Dedifferentiated amniotic fluid mesenchymal stem cell (primary cell): ENCODE measurements around the gene ZFP36.

Experiments used
- DNase-seq: peaks from one replicate; pipeline ENCODE4 v3.0.0-alpha.2; 2016; ENCODE audit errors: extremely low spot score

Gene ZFP36

DNA sequence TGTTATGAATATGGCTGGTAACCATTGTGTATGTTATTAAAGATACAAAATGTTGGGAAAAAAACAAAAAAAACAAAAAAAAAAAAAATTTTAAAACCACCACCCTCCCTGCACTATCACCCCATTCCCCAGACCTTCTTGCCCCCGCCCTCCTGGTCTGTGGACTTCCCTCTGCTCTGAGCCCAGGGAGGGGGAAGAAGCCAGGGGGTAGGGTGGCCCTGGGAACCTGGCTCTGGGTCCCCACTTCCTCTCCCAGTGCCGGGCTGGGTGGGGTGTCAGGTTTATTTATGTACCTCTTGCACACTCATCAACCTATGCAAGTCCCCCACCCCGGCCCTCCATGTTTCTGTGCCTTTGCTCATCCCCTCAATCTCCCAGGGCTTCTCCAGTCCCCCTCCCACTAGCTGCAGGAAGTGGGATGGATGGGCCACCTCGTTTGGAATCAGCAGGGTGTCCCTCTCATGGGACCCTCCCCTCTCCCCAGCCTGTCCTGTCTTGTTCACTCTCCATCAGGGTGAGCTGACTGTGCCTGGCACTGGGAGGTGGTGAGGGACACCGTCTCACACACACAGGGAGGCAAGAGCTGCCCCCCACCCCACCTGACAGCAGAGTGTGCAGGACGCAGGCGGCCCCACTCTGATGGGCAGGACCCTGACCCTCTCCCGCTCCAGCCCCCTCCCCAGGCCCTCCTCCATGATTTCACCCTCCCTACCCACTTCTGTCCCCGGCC lies 21.6 kb upstream of the ZFP36 start:
- no peak for DNase-seq

DNA sequence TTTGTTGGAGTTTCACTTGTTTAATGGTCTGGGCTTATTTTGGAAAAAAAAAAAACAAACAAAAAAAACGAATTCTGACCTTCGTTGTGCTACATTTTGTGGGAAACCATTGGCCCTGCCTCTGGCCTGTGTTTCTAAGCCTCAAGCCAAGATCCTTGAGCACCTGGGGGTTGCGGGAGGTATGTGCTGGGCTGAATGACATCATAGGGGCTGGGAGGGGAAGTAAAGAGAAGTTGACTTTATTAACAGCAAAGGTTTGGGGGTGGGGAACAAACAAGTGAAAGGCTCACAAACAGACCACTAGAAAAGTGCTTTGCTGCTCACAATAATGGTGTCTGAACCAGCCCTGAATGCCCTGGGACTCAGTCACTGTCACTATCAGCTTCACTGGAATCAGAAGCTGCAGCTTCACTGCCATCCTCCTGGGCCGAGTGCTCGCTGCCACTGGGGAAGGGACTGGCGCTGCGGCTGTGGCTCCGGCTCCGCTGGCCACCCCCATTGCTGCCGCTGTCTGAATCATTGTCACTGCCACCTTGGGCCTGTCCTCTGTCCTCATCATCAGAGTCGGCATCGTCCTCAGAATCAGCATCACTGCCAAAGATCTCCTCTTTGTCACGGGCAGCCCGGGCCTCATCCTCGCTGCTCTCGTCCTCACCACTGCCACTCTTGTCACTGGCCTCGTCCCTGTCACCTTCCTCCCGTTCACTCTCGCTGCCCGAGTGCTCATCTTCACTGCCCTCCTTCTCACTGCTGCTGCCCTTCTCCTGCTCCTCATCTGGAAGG lies 20.8 kb upstream of the ZFP36 start:
- DNase-seq = no peak

GRCh38 chr19:39386557-39386956 lies 20.1 kb upstream of the ZFP36 start:
- no peak for DNase-seq

- no peak for DNase-seq
Observed at GRCh38 chr19:39388657-39389056, 18.0 kb upstream of the ZFP36 start.

GRCh38 chr19:39389631-39390414 lies 16.8 kb upstream of the ZFP36 start:
- no peak for DNase-seq

GRCh38 chr19:39390451-39390750 lies 16.2 kb upstream of the ZFP36 start:
- no peak for DNase-seq

DNA sequence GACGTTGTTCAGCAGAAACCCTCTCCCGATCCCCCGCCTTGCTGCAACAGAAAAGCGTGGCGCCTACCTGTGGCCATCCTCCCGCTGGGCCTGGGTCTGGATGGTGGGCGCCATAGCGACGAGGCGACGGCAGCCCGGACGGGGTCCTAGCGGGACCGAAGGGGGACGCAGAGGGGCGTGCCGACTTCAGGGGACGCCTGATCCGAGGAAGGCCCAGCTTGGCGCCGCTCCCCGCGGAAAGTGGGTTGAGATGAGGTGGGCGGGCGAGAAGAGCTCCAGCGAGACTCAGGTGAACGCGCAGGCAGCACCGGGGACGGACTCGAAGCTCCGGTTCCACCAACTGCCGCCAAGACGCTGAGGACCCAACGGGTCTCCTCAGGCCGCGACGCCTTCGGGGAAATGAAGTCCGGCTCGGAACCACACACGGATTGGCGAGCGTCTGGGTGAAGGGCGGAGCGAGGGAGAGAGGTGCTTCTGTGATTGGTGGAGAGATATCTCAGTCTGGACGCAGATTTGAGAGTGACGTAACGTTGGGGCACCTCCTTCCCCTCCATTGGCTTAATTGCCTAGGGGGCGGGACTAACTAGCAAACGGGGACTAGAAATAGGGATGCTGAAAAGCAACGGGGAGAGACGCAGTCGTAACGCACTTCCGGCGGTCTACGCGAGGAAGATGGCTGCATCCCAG lies 15.8 kb upstream of the ZFP36 start, which contains the start of the genes MED29 and PAF1:
MED29 (plus strand) TSS at position 628 of the 687 bp plus-strand sequence; CDS start at position 673, 45 bp downstream.
PAF1 (minus strand) TSS at position 356 of the 687 bp plus-strand sequence; CDS start at position 114, 242 bp downstream.
- DNase-seq = peak; percentile 100

- peak; percentile 75 for DNase-seq
Observed at GRCh38 chr19:39397360-39398296, 9.0 kb upstream of the ZFP36 start.

DNA sequence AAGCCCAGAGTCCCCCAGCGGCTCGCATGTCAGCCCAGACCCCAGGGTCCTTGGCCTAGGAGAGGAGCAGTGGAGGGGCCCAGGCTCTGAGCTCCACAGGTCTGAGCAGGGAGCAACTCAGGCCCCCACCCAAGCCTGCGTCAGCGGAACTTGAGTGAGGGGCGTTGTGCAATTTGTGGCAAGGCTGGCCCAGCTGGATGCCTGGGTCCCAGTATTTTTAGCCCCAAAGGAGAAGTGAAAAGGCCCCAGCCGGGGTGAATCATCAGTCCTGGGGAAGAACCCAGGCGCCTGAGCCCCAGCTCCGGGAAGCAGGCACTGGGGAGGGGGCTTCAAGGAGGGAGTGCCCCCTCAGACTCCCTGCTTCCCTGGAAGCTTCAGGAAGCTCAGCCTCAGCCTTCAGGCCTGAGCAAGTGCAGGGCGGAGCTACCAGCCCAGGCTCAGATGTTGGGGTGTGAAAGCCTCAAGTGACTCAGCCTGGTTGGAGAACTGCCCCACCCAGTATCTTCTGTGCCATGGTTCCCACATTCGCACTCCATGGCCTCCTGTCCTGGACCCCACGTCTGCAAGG lies 8.3 kb upstream of the ZFP36 start:
- peak; percentile 59 for DNase-seq

DNA sequence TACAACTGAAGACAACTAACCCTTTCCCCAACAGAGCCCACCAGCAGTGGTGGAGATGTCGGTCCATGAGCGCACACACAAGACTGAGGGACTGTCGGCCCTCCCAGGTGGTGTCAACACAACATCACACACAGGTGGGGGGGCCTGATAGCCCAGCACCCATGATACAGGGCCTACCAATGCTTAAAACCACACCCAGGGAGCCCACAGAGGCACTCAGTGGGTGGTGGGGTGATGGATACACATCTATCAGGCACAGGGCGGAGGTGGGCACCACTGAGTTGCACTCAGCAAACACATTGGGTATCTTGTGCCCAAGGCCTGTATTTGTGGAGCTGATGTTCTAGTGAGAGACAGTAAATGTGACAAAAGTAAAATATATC lies 7.0 kb upstream of the ZFP36 start:
- DNase-seq = no peak

GRCh38 chr19:39400061-39400460 lies 6.6 kb upstream of the ZFP36 start:
- DNase-seq = no peak

GRCh38 chr19:39401070-39401548 lies 5.5 kb upstream of the ZFP36 start:
- DNase-seq = no peak

DNA sequence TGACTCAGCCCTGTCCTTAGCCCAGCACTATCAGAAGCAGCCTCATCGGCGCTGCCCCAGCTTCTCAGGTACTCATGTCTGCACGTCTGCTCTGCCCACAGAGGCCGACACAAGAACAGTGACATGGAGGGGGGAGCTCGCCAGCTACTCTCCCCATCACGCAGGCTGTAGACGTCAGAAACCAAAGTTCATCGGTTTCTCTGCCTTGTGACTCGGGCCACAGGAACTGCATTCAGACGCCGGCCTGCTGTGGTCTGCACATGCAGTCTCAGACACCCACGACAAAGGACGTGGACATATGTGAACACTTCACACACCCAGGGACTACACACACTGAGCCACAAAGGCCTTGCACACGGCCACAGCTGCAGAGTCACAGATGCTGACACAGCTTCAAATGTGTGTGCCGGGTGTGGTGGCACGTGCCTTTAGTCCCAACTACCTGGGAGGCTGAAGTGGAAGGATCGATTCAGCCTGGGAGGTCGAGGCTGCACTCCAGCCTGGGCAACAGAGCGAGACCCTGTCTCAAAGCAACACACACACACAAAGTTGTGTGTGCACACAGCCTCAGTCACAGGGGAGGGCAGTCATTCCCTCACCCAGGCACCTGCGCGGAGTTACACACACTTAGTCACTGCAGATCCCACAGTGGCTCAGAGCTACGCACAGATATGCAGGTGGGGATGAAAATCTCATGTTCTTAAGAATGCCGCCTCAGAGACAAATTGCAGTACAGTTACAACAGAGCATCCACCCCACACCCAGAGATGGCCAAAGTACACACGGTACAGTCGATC lies 4.9 kb upstream of the ZFP36 start:
- DNase-seq = no peak

GRCh38 chr19:39402346-39403300 lies 4.0 kb upstream of the ZFP36 start:
- peak; percentile 76 for DNase-seq

DNA sequence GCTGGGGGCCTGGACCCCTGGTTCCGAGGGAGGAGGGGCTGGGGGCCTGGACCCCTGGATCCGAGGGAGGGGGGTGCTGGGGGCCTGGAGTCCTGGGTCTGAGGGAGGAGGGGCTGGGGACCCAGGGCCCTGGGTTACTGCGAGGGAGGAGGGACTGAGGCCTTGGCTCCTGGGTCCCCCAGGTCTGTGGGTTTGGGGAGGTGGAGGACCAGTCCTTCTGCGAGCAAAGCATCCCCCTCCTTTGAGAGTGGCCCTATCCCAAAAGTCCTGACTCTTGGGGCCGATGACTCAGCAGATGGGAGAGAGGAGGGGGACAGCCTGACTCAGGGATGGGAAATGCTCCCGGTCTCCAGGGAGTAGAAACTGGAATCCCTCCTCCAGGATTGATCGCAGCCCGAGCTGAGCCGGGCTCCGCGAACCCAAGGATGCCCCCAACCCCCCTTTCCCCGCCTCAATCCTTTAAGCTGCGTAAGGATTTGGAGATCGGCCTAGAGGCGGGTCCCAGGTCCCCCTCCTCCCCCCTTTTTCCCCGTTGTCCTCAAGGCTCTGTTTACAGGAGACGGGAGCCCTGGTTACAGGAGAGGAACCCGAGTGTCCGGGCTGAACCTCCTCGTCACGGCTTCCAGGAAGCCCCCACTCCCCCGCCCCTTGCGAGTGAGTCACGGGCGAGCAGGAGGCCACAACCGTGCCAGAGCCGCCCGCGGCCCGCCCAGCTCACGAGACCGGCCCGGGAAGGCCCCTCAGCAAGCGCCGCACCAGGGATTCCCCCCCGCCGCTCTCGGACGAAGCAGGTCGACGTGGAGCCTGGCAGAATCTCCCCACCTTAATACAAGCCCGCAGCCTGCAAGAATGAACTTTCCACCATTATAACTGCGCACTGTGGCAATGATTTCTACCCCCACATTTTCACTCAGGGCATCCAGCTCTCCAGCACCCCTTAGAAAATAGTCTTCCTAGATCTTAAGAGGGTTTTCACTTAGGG lies 3.0 kb upstream of the ZFP36 start:
- peak; percentile 99 for DNase-seq

- no peak for DNase-seq
Observed at GRCh38 chr19:39405261-39405957, 1.2 kb upstream of the ZFP36 start.
